ENCODE results near the gene PTCRA.

The PTCRA gene

DNA sequence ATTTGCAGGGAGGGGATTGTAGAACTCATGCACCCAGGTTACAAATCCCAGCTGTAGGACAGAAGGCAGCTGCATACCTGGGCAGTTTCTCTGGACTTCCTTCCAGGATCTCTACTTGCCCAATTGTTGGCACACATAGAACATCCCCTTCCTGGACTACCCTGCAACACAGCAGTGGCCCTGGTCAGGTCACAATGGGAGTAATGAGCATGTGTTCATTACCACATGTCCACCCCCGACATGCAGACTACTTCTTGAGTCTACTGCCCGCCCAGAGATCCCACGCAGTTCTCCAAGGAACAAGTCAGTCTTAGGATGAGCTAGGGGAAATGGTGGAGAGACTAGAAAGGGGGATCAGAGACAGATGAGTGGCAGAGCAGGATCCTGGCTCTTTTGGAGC, 58.1 kb downstream of the PTCRA start:
- DNase-seq (ENCODE audit: low spot score), result no peak

DNA sequence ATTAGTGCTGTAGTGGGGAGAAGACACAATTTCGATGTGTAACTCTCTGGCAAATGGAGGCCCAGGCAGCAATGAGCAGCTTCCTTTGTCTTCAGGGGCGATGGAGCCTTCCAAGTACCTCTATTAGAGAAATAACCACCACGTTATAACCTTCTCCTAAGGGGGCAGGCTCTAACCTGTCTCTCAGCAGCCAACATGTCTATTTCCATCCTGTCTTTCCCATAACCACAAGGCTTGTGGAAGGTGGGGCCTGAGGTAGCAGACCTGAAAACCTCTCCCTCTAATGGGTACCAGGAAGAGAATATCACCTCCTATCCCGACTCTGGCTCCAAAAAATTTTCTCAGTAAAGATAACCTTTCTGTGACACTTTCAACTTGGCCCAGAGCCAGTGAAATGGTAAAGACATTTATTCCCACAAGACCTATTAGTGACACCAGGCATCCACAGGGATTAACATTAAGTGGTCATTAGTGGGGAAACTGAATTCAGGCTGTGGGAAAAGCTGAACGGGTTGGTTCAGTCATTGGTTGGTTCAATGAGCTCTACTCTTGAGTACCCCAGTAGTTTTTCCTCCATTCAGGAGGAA, 59.2 kb downstream of the PTCRA start:
- DNase-seq (ENCODE audit: low spot score), result no peak
